Effector CD8-positive, alpha-beta T cell (primary cell): ENCODE results near the gene OR6K6.

ENCODE experiments used
- DNase-seq: peaks from one replicate; lab custom pipeline; 2025; lab: John Stamatoyannopoulos, UW

The OR6K6 gene

DNA sequence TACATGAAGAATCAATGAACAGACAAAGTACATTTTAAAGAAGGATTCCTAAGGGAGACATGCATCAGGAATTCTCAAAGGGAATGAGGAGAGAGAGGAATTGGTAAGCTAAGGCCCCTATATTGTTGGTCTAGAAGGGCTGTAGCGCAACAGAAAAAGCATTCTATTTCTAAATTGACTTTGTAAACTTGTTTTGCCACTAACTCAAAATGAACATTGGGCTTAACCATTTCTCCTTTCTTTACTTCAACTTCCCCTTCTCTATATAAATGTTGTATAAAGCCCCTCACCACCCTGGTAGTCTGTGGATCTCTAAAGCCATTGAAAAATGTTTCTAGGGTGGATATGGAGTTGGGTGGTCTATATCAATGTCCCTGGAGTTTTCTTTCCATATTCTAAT is 46.9 kb downstream of the OR6K6 start:
- DNase-seq, result no peak

- no peak for DNase-seq
Measured at GRCh38 chr1:158803678-158804077, 49.2 kb downstream of the OR6K6 start.
